ENCODE results near the gene ARID1B. TPM values are rescaled to one million over a fixed set of nuclear protein-coding genes. Genes with fewer than 3 reads are reported as not detected.

Gene ARID1B
- total RNA-seq, 1 experiment from 2014 or later: 35.6 TPM

- no peak for ATAC-seq
These were observed 384.7 kb downstream of the ARID1B start for GRCh38 chr6:157161912-157162311.

GRCh38 chr6:157162766-157163433 is 385.7 kb downstream of the ARID1B start:
- intact Hi-C loops (cut with micrococcal nuclease): no loop called here
- TF ChIP-seq CBX3 (IDR thresholded peaks at IDR 0.05; ENCODE audit: low read depth) (no peak), SP1 (IDR thresholded peaks at IDR 0.05; ENCODE audit: low read depth) (no peak), CEBPB (IDR thresholded peaks at IDR 0.05; ENCODE audit: low read depth) (no peak), POLR2AphosphoS5 (IDR thresholded peaks at IDR 0.05; ENCODE audit: low read depth, low read length) (no peak), MAX (IDR thresholded peaks at IDR 0.05) (no peak), ZFX (IDR thresholded peaks at IDR 0.05) (no peak), JUND (IDR thresholded peaks at IDR 0.05) (no peak), EGR1 (IDR thresholded peaks at IDR 0.05; ENCODE audit: low read depth) (no peak), TCF7L2 (IDR thresholded peaks at IDR 0.05; ENCODE audit: borderline replicate concordance, extremely low read depth, insufficient read depth, insufficient read length) (no peak), CTCF (IDR thresholded peaks at IDR 0.05 in 2 of 3, conservative IDR thresholded peaks at IDR 0.05 in 1 of 3; ENCODE audit: borderline replicate concordance in 1 of 3, insufficient read depth in 1 of 3, low read depth in 2 of 3, low read length in 2 of 3) (no peak)
- no peaks in the 10 kb centered on the region for H3K36me3 ChIP-seq (ENCODE audit: control insufficient read depth in 1 of 2, insufficient read depth in 2 of 2, low read length in 2 of 2)
- ChIA-PET RAD21 (ENCODE audit: low non-redundant PET in 1 of 2, low total read pairs in 2 of 2, uncharacterized antibody in 2 of 2, unreplicated experiment in 2 of 2) (no interaction called here), CTCF (no interaction called here), POLR2A (no interaction called here)
- no peak overlapping the region for H3K27ac ChIP-seq (ENCODE audit: low read depth, low read length)
- DNase-seq (ENCODE audit: low read depth, low spot score): no peak
- H3K4me1 ChIP-seq (ENCODE audit: control insufficient read depth in 1 of 2, insufficient read depth in 2 of 2, low read length in 2 of 2): no peaks in the 10 kb centered on the region
- no peak overlapping the region for H3K9ac ChIP-seq (ENCODE audit: low read length)
- H4K20me1 ChIP-seq (ENCODE audit: insufficient read depth): no peaks in the 10 kb centered on the region
- no peak overlapping the region for H3K4me2 ChIP-seq (ENCODE audit: low read length)
- H3K79me2 ChIP-seq (ENCODE audit: insufficient read depth, low read length): no peaks in the 10 kb centered on the region
- H2AFZ ChIP-seq (ENCODE audit: low read depth, low read length, poor library complexity, severe bottlenecking): no peak overlapping the region
- no peaks in the 10 kb centered on the region for H3K27me3 ChIP-seq (ENCODE audit: insufficient read depth, low read length)
- H3K4me3 ChIP-seq (replicated peaks in 1 of 2; ENCODE audit: low read depth in 1 of 2, low read length in 2 of 2): no peak overlapping the region
- no peaks in the 10 kb centered on the region for H3K9me3 ChIP-seq (ENCODE audit: control insufficient read depth in 1 of 2, insufficient read depth in 1 of 2, low read depth in 1 of 2, low read length in 2 of 2)
- BruUV-seq (replicated peaks): no TSS peak
- no peaks in the 10 kb centered on the region for H3K9me2 ChIP-seq (ENCODE audit: insufficient read depth)
- ATAC-seq: no peak

More at GRCh38 chr6:157161912-157162311, 384.7 kb downstream of the ARID1B start:
- Histone ChIP-seq H2AFZ (ENCODE audit: low read depth, low read length, poor library complexity, severe bottlenecking) (no peak overlapping the region), H4K20me1 (ENCODE audit: insufficient read depth) (no peaks in the 10 kb centered on the region), H3K4me2 (ENCODE audit: low read length) (no peak overlapping the region), H3K9ac (ENCODE audit: low read length) (no peak overlapping the region), H3K27me3 (ENCODE audit: insufficient read depth, low read length) (no peaks in the 10 kb centered on the region), H3K9me3 (ENCODE audit: control insufficient read depth in 1 of 2, insufficient read depth in 1 of 2, low read depth in 1 of 2, low read length in 2 of 2) (no peaks in the 10 kb centered on the region), H3K27ac (ENCODE audit: low read depth, low read length) (no peak overlapping the region), H3K79me2 (ENCODE audit: insufficient read depth, low read length) (no peaks in the 10 kb centered on the region), H3K4me1 (ENCODE audit: control insufficient read depth in 1 of 2, insufficient read depth in 2 of 2, low read length in 2 of 2) (no peaks in the 10 kb centered on the region), H3K4me3 (replicated peaks in 1 of 2; ENCODE audit: low read depth in 1 of 2, low read length in 2 of 2) (no peak overlapping the region), H3K9me2 (ENCODE audit: insufficient read depth) (no peaks in the 10 kb centered on the region), H3K36me3 (ENCODE audit: control insufficient read depth in 1 of 2, insufficient read depth in 2 of 2, low read length in 2 of 2) (no peaks in the 10 kb centered on the region)
- DNase-seq (ENCODE audit: low read depth, low spot score): no peak
- CTCF ChIA-PET: no interaction called here
- TF ChIP-seq JUND (IDR thresholded peaks at IDR 0.05): no peak
- no peak for TF ChIP-seq ZBTB33 (IDR thresholded peaks at IDR 0.05; ENCODE audit: extremely low read depth, insufficient replicate concordance, low read length)
- TF ChIP-seq FOSL1 (IDR thresholded peaks at IDR 0.05; ENCODE audit: low read depth): no peak
- no peak for TF ChIP-seq EZH2phosphoT487 (IDR thresholded peaks at IDR 0.05; ENCODE audit: borderline replicate concordance)
- TF ChIP-seq YY1 (IDR thresholded peaks at IDR 0.05; ENCODE audit: extremely low read depth, insufficient replicate concordance, low read depth, low read length): no peak
- BruUV-seq (replicated peaks): no TSS peak
- intact Hi-C loops (cut with micrococcal nuclease): no loop called here
- POLR2A ChIA-PET: no interaction called here
- RAD21 ChIA-PET (ENCODE audit: low non-redundant PET in 1 of 2, low total read pairs in 2 of 2, uncharacterized antibody in 2 of 2, unreplicated experiment in 2 of 2): no interaction called here
